HG02759 (cell line): Measurements from ENCODE around the gene ZNF415.

Experiments
- ATAC-seq: cut with Tn5 transposase; IDR thresholded peaks from one replicate; pipeline ENCODE4 v1.9.1; 2021; ENCODE audit warnings: mild to moderate bottlenecking, moderate library complexity; ENCODE audit not compliant: unreplicated experiment

ZNF415 gene

DNA sequence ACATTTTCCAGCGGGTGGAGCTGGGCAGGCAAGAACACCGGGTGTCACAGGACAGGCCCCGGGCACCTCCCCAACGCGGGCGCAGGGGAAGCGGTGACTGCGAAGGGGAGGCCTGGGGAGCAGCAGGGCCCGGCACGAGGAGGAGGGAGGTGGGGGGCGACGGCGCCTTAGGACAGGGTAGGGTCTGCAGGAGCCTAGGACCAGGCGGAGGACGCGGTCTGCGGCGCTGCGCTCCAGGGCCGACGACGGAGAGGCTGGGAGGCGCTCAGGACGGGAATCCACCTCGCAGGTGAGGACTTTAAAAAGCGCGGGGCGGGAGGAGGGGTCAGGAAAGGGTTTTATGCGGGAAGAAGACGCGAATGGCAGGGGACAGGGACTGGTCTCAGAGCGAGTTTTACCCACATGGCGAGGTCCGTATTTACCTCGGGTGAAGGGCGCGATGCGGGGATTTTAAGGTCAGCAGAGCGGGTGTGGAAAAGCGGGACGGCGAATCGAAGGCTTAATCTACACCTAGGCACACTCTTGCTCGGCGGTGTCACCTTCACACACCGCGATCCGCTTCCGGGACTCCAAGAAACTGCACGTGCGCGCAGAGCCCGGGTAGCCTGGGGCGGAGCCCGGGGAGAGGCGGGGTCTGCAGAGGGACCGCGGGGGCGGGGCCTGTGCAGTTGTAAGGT is 74.7 kb downstream of the ZNF415 start:
- no peak for ATAC-seq
